ENCODE results near the gene MYCBPAP.

Gene MYCBPAP

GRCh38 chr17:50558091-50558490, 49.9 kb downstream of the MYCBPAP start:
- no peak for DNase-seq

GRCh38 chr17:50558581-50558940, 50.3 kb downstream of the MYCBPAP start:
- DNase-seq = no peak

GRCh38 chr17:50558941-50559614, 50.8 kb downstream of the MYCBPAP start:
- no peak for DNase-seq

GRCh38 chr17:50559674-50560184, 51.5 kb downstream of the MYCBPAP start:
- DNase-seq = peak; percentile 54

- DNase-seq = peak; percentile 85
These were observed 52.1 kb downstream of the MYCBPAP start, which contains the start of gene CACNA1G for GRCh38 chr17:50560185-50560824. Gene CACNA1G (plus strand): TSS chr17:50560715. CDS start chr17:50561460, 745 bp downstream.

GRCh38 chr17:50560931-50561745, 52.9 kb downstream of the MYCBPAP start:
- no peak for DNase-seq

- DNase-seq = no peak
These were observed 53.5 kb downstream of the MYCBPAP start for GRCh38 chr17:50561746-50562141.

- no peak for DNase-seq
These were observed 54.2 kb downstream of the MYCBPAP start for GRCh38 chr17:50562242-50563091.

GRCh38 chr17:50563092-50563511, 54.9 kb downstream of the MYCBPAP start:
- no peak for DNase-seq

- peak; percentile 75 for DNase-seq
These were observed 56.7 kb downstream of the MYCBPAP start for GRCh38 chr17:50564916-50565315.

- peak; percentile 32 for DNase-seq
These were observed 57.4 kb downstream of the MYCBPAP start for GRCh38 chr17:50565402-50566350.

GRCh38 chr17:50566886-50567285, 58.6 kb downstream of the MYCBPAP start:
- no peak for DNase-seq

- no peak for DNase-seq
These were observed 60.4 kb downstream of the MYCBPAP start for GRCh38 chr17:50568659-50569058.

- DNase-seq = no peak
These were observed 61.4 kb downstream of the MYCBPAP start for GRCh38 chr17:50569592-50569991.

- DNase-seq = no peak
These were observed 61.8 kb downstream of the MYCBPAP start for GRCh38 chr17:50570032-50570431.

- DNase-seq = no peak
These were observed 62.3 kb downstream of the MYCBPAP start for GRCh38 chr17:50570528-50570927.

- DNase-seq = no peak
These were observed 63.4 kb downstream of the MYCBPAP start for GRCh38 chr17:50571681-50572080.

GRCh38 chr17:50572541-50572940, 64.3 kb downstream of the MYCBPAP start:
- DNase-seq = no peak

GRCh38 chr17:50573866-50574611, 65.8 kb downstream of the MYCBPAP start:
- DNase-seq = no peak

- DNase-seq = no peak
These were observed 67.5 kb downstream of the MYCBPAP start for GRCh38 chr17:50575581-50576210.

Data from fibroblast of skin of back (primary cell).